ENCODE results near the gene RBM18.

DNA sequence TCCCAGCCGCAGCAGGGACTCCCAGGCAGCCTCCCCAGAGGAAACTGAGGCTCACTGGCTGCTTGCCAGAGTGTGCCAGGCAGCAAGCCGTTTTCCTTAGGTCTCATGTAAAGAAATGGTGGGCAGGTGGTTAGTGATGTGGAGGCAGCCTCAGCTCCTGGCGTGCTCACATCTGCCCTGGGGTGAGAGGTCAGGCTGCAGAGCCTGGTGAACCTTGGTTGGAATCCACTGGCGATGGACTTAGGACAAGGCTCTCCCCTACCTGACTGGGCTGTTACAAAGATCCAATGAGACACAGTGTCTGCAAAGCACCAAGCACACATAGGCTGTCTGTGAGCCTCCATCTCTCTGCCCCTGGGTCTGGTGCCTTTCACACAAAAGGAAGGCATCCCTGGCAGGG is 66.8 kb downstream of the RBM18 start:
- TF ChIP-seq, protein P1, sequence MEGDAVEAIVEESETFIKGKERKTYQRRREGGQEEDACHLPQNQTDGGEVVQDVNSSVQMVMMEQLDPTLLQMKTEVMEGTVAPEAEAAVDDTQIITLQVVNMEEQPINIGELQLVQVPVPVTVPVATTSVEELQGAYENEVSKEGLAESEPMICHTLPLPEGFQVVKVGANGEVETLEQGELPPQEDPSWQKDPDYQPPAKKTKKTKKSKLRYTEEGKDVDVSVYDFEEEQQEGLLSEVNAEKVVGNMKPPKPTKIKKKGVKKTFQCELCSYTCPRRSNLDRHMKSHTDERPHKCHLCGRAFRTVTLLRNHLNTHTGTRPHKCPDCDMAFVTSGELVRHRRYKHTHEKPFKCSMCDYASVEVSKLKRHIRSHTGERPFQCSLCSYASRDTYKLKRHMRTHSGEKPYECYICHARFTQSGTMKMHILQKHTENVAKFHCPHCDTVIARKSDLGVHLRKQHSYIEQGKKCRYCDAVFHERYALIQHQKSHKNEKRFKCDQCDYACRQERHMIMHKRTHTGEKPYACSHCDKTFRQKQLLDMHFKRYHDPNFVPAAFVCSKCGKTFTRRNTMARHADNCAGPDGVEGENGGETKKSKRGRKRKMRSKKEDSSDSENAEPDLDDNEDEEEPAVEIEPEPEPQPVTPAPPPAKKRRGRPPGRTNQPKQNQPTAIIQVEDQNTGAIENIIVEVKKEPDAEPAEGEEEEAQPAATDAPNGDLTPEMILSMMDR (conservative IDR thresholded peaks at IDR 0.05; ENCODE audit: low read depth, low read length), result no peak
- TF ChIP-seq EZH2 (IDR thresholded peaks at IDR 0.05; ENCODE audit: borderline replicate concordance, low read depth, low read length, poor library complexity, severe bottlenecking), result no peak
